Ovary (tissue), 9 donors: ENCODE results near the gene NPAS3. TPM values are rescaled to one million over a fixed set of nuclear protein-coding genes. Genes with fewer than 3 reads are reported as not detected.

Experiments
- DNase-seq, 5 donors: peaks; one replicate each; pipeline ENCODE4 v3.0.0-alpha.2; 2019 to 2020
- H3K27ac ChIP-seq, 2 donors: fragments of 200-600 bp; one replicate each; pipeline versions ENCODE4 v1.5.1 to v1.8.0; 2019 to 2022
- H3K27me3 ChIP-seq: fragments of 200-600 bp; one replicate; pipeline ENCODE4 v1.8.0; 2022
- H3K36me3 ChIP-seq: fragments of 200-600 bp; sonication (generic); one replicate; pipeline ENCODE4 v1.5.1; 2019
- H3K4me1 ChIP-seq: one replicate; pipeline ENCODE4 v1.8.1; 2013; ENCODE audit warnings: mild to moderate bottlenecking, moderate library complexity; ENCODE audit not compliant: insufficient read depth
- H3K4me3 ChIP-seq: fragments of 200-600 bp; sonication (generic); one replicate; pipeline ENCODE4 v1.5.1; 2017
- H3K9me3 ChIP-seq, 2 donors: fragments of 200-600 bp in 1 of 2; sonication (generic) in 1 of 2; one replicate each; pipeline versions ENCODE4 v1.5.1 to v1.8.1; 2013 to 2019; ENCODE audit warnings: mild to moderate bottlenecking in 1 of 2, moderate library complexity in 1 of 2
- EP300 ChIP-seq: sonication (generic); formaldehyde crosslinking; IDR thresholded peaks from one replicate; pipeline ENCODE4 v1.6.1; 2017; ENCODE audit warnings: antibody characterized with exemption
- POLR2A ChIP-seq: fragments of 450-650 bp; IDR thresholded peaks from one replicate; pipeline ENCODE4 v1.6.1; 2017; ENCODE audit warnings: antibody characterized with exemption, mild to moderate bottlenecking, moderate library complexity
- WGBS, 3 donors: extraction: QIAGEN DNeasy Blood & Tissue Kit in 1 of 3; methylation state at CpG; one replicate each; pipeline versions ENCODE4 v1.1.5 to v1.1.7; 2013 to 2017; 5-methylcytosine and 5-hydroxymethylcytosine counted together
- intact Hi-C, 4 donors: fragments of 100-400 bp; cut with DNase I; formaldehyde crosslinking; loops; one replicate each; pipeline versions ENCODE4 v1.11.0 to v1.15.1; 2022 to 2023
- polyA plus RNA-seq, 2 donors: library from polyadenylated mRNA; stranded (reverse); fragments of 200-250 nt in 1 of 2; fragments of 350-450 nt in 1 of 2; fragmentation: Illumina TruSeq in 1 of 2; extraction: RNeasy Lipid Tissue Mini Kit (QIAGEN cat#74804) in 1 of 2; gene quantifications; one replicate each; pipeline ENCODE4 v1.2.3, GENCODE V29; 2013 to 2014
- total RNA-seq, 7 donors: library from RNA; depleted of rRNA in 2 of 7; stranded (reverse); fragments of >200 nt in 2 of 7; fragmentation: NEBNext Ultra II Directional in 3 of 7; extraction: Animal tissue kit (Norgen Biotek cat#: 25700) in 3 of 7; gene quantifications; one replicate each; pipeline versions ENCODE4 v1.1.0 to v1.2.4, GENCODE V29; 2016 to 2023
- TF ChIP-seq, protein P1 (sequence below), 3 donors: fragments of 450-650 bp in 2 of 3; fragments of 200-600 bp in 1 of 3; IDR thresholded peaks; one replicate each; pipeline versions ENCODE4 v1.5.1 to v1.8.0; 2016 to 2022; ENCODE audit warnings: antibody characterized with exemption in 3 of 3, mild to moderate bottlenecking in 1 of 3
- donor health status: DM: no; HTN: no; CAD: no; lungs with moderate emphysema.
- donor health status: DM: no; HTN: no; CAD: no.
- donor health status: Bipolar disorder and iron deficiency.
- donor health status: DM: yes; HTN: yes; CAD: no.
- donor health status: DM: no; HTN: no; CAD: no.
- donor health status: DM: yes; HTN: yes; CAD: no.

Gene NPAS3
- total and polyA plus RNA-seq, 9 donors = 1.9 to 15.4 (median 11.4) TPM

DNA sequence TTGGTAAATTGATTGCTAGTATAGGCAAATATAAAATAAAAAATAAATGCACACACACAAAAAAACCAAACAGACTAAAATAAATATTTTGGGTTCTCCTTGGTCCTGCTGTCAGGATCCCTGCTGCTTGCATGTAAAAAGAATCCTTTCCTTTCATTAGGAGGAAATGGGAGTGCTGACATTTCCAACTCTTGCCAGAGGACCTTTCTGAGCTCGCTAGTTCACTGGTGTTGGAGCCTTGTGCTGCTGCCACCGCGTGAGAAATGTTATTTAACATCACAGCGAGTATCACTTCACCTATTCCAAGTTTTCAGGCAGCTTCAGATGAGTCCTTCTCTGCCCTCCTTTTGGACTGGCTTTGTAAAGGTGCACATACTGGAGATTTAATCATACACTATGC is 358.9 kb downstream of the NPAS3 start:
- WGBS, 3 donors = 24 to 35% (median 34%) methylated on average over 4 of the region's 4 CpGs
- no peaks in the 10 kb centered on the region for H3K36me3 ChIP-seq
- TF ChIP-seq POLR2A = no peak
- TF ChIP-seq EP300 = no peak
- TF ChIP-seq, protein P1, sequence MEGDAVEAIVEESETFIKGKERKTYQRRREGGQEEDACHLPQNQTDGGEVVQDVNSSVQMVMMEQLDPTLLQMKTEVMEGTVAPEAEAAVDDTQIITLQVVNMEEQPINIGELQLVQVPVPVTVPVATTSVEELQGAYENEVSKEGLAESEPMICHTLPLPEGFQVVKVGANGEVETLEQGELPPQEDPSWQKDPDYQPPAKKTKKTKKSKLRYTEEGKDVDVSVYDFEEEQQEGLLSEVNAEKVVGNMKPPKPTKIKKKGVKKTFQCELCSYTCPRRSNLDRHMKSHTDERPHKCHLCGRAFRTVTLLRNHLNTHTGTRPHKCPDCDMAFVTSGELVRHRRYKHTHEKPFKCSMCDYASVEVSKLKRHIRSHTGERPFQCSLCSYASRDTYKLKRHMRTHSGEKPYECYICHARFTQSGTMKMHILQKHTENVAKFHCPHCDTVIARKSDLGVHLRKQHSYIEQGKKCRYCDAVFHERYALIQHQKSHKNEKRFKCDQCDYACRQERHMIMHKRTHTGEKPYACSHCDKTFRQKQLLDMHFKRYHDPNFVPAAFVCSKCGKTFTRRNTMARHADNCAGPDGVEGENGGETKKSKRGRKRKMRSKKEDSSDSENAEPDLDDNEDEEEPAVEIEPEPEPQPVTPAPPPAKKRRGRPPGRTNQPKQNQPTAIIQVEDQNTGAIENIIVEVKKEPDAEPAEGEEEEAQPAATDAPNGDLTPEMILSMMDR (IDR thresholded peaks at IDR 0.05) = no peak
- no peaks in the 10 kb centered on the region for H3K4me1 ChIP-seq
- intact Hi-C loops = no loop called here
- no peak for DNase-seq
- no peaks in the 10 kb centered on the region for H3K9me3 ChIP-seq
- H3K4me3 ChIP-seq = no peak overlapping the region
- no peaks in the 10 kb centered on the region for H3K27me3 ChIP-seq
- H3K27ac ChIP-seq = no peak overlapping the region

DNA sequence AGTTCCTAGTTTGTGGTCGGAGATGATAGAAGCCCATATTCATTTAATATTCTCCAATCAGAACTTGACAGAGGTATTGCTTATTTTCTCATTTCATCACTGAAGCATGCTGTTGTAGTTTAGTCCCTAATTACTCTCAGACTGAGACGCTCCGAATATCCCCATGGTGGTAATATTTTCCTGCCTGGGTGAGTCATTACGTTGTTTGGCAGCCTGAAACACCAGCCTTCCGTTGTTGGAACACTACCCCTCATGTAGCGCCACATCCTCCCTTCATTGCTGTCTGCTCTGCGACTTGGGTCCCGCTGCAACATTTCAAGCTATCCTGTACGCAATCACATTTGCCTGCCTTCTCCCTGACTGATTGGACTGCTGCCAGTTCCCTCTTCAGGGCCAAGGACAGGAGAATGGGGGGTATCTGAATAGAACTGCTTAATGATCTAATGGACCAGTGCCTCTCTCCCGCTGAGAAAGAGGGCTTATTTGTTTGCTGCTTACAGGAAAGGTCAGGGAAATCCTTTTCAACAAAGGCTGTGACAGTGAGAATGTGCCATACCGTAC is 369.1 kb downstream of the NPAS3 start:
- peak; percentile 14 to 51 (median 45) for DNase-seq
- H3K27ac ChIP-seq = no peak overlapping the region
- H3K36me3 ChIP-seq = no peaks in the 10 kb centered on the region
- H3K4me1 ChIP-seq = no peaks in the 10 kb centered on the region
- no peaks in the 10 kb centered on the region for H3K27me3 ChIP-seq
- H3K4me3 ChIP-seq = no peak overlapping the region
- 28 to 50% (median 37%) methylated on average over 11 of the region's 11 CpGs for WGBS, 3 donors
- intact Hi-C loops = no loop called here
- no peaks in the 10 kb centered on the region for H3K9me3 ChIP-seq
- no peak for TF ChIP-seq EP300
- no peak for TF ChIP-seq POLR2A
- TF ChIP-seq, protein P1 (IDR thresholded peaks at IDR 0.05) = no peak

DNA sequence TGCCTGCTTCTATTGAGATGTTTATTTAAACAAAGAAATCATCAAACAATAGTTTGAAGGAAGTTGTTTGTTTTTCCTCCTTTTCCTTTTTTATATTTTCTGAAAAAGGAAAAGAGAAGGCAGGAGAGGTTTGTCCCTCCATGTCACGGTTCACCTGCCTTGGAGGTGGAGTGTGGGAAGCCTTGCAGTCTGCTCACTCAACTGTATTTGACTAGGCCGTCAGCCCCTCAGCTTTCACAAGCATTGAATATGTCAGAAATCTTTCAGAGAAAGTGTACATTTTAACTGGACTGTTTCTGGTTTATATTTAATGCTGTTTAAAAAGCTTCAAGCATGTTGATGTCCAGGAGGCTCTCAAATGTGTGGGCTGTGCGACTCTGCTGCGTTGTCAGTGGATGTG is 370.4 kb downstream of the NPAS3 start:
- no peaks in the 10 kb centered on the region for H3K27me3 ChIP-seq
- intact Hi-C loops = no loop called here
- no peak for DNase-seq
- no peak overlapping the region for H3K27ac ChIP-seq
- H3K9me3 ChIP-seq = no peaks in the 10 kb centered on the region
- 68 to 79% (median 77%) methylated on average over 4 of the region's 4 CpGs for WGBS, 3 donors
- no peaks in the 10 kb centered on the region for H3K4me1 ChIP-seq
- TF ChIP-seq, protein P1 (IDR thresholded peaks at IDR 0.05) = no peak
- TF ChIP-seq EP300 = no peak
- TF ChIP-seq POLR2A = no peak
- H3K36me3 ChIP-seq = no peaks in the 10 kb centered on the region
- no peak overlapping the region for H3K4me3 ChIP-seq

DNA sequence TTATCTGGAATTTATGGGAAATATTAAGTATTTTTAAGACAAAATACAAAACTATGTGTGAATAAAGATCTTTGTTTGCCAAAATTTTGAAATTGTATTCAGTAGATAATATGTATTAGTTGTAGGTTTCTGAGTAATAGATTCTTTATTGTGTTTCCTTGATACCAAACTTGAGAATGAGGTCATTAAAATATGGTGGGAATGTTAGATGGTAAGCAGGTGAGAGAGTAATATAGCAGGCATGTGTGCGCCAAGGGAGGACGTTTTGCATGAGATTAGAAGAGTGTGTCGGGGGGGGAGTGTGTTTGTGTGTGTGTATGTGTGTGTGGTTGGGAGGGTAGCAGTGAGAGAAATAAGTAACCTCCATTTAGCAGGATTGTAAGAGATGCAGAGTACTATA is 376.5 kb downstream of the NPAS3 start:
- intact Hi-C loops = no loop called here
- TF ChIP-seq POLR2A (no peak), EP300 (no peak)
- TF ChIP-seq, protein P1 (IDR thresholded peaks at IDR 0.05) = no peak
- H3K4me1 ChIP-seq = no peaks in the 10 kb centered on the region
- no peak overlapping the region for H3K27ac ChIP-seq
- DNase-seq = no peak
- WGBS, 3 donors = 79 to 82% (median 81%) methylated on average over 3 of the region's 3 CpGs
- H3K36me3 ChIP-seq = no peaks in the 10 kb centered on the region
- no peaks in the 10 kb centered on the region for H3K9me3 ChIP-seq
- no peaks in the 10 kb centered on the region for H3K27me3 ChIP-seq
- no peak overlapping the region for H3K4me3 ChIP-seq
